Activated naive CD8-positive, alpha-beta T cell treated with anti-CD3 and anti-CD28 coated beads, Interleukin-2, amount 50 U/mL, for 24 hours (primary cell): ENCODE measurements around the gene NOLC1.

Experiments
- ATAC-seq: fragments of 150-1000 bp; cut with Tn5 transposase; one replicate; pipeline ENCODE4 v1.10.0; 2021
- DNase-seq: peaks from one replicate; pipeline ENCODE4 v3.0.0; 2021
- H3K27ac Mint-ChIP-seq: one replicate; pipeline ENCODE4 v1.8.0; 2021; ENCODE audit warnings: mild to moderate bottlenecking, mixed read lengths
- H3K27me3 Mint-ChIP-seq: one replicate; pipeline ENCODE4 v1.8.0; 2021; ENCODE audit warnings: mixed read lengths
- H3K36me3 Mint-ChIP-seq: one replicate; pipeline ENCODE4 v1.8.0; 2021; ENCODE audit warnings: low read depth, mixed read lengths
- H3K4me1 Mint-ChIP-seq: one replicate; pipeline ENCODE4 v1.8.0; 2021; ENCODE audit warnings: mixed read lengths
- H3K4me3 Mint-ChIP-seq: one replicate; pipeline ENCODE4 v1.8.0; 2021; ENCODE audit warnings: mild to moderate bottlenecking, moderate library complexity, mixed read lengths
- H3K9me3 Mint-ChIP-seq: one replicate; pipeline ENCODE4 v1.8.0; 2021; ENCODE audit warnings: mixed read lengths

Gene NOLC1

GRCh38 chr10:102196893-102197292 lies 44.7 kb downstream of the NOLC1 start:
- Mint-ChIP-seq H3K4me3 (no peak overlapping the region), H3K27ac (peak overlapping the region; percentile 38), H3K4me1 (peaks cover 9% of the 10 kb centered on the region), H3K27me3 (peaks cover 1% of the 10 kb centered on the region), H3K36me3 (no peaks in the 10 kb centered on the region), H3K9me3 (peaks cover 4% of the 10 kb centered on the region)
- DNase-seq = peak; percentile 23
- peak; percentile 97 for ATAC-seq

DNA sequence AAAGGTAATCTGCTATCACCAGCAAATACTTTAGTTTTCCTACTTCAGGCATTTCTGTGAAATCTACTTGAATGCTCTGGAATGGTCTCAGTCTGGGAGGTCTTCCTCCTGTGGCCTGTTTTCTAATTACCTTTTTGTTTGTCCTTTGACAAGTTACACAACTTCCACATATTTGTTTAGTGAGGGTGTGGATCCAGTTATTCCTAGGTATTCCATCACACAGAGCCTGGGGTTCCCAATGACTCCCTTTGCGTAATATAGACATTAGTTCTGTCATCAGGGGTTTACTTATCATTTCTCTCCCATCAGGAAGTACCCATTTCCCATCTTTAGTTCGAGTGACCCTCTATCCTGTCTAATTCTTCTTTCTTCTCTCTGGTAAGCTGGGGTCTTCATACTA lies 45.8 kb downstream of the NOLC1 start:
- H3K27me3 Mint-ChIP-seq = peaks cover 1% of the 10 kb centered on the region
- no peak overlapping the region for H3K4me3 Mint-ChIP-seq
- ATAC-seq (no peak), DNase-seq (no peak)
- H3K27ac Mint-ChIP-seq = no peak overlapping the region
- no peaks in the 10 kb centered on the region for H3K9me3 Mint-ChIP-seq
- H3K36me3 Mint-ChIP-seq = no peaks in the 10 kb centered on the region
- peaks cover 15% of the 10 kb centered on the region for H3K4me1 Mint-ChIP-seq

- Mint-ChIP-seq H3K36me3 (peaks cover 3% of the 10 kb centered on the region), H3K27me3 (peaks cover 1% of the 10 kb centered on the region), H3K4me3 (no peak overlapping the region), H3K4me1 (peaks cover 15% of the 10 kb centered on the region), H3K27ac (no peak overlapping the region), H3K9me3 (peaks cover 9% of the 10 kb centered on the region)
- ATAC-seq (no peak), DNase-seq (no peak)
Observed at GRCh38 chr10:102200751-102201640, 48.8 kb downstream of the NOLC1 start.

DNA sequence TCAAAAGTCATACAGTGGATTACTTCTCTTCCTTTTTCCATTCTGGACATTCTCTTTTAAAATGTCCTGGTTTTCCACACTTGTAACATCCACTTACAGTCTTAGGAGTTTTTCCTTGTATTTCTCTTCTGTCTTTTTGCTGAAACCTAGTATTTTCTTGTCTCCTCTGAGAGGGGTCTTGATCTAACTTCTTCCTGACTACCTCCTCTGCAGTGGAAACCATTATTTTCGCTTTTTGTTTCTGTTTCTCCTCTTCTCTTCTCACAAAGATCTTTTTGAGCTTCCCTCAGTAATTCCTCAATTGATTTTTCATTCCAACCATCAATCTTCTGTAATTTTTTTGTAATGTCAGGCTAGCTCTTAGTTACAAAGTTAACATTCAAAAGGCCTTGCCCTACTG lies 50.2 kb downstream of the NOLC1 start:
- DNase-seq (no peak), ATAC-seq (no peak)
- no peak overlapping the region for H3K4me3 Mint-ChIP-seq
- H3K9me3 Mint-ChIP-seq = peaks cover 9% of the 10 kb centered on the region
- H3K27me3 Mint-ChIP-seq = peaks cover 1% of the 10 kb centered on the region
- H3K4me1 Mint-ChIP-seq = peaks cover 6% of the 10 kb centered on the region
- H3K27ac Mint-ChIP-seq = peak overlapping the region; percentile 5
- peaks cover 3% of the 10 kb centered on the region for H3K36me3 Mint-ChIP-seq

- peaks cover 9% of the 10 kb centered on the region for H3K9me3 Mint-ChIP-seq
- no peak for DNase-seq
- no peak overlapping the region for H3K27ac Mint-ChIP-seq
- ATAC-seq = no peak
- no peak overlapping the region for H3K4me3 Mint-ChIP-seq
- H3K36me3 Mint-ChIP-seq = peaks cover 3% of the 10 kb centered on the region
- no peaks in the 10 kb centered on the region for H3K4me1 Mint-ChIP-seq
- H3K27me3 Mint-ChIP-seq = peaks cover 4% of the 10 kb centered on the region
Observed at GRCh38 chr10:102208311-102209035, 56.3 kb downstream of the NOLC1 start.

GRCh38 chr10:102211615-102212299 lies 59.6 kb downstream of the NOLC1 start:
- DNase-seq (no peak), ATAC-seq (no peak)
- Mint-ChIP-seq H3K9me3 (no peaks in the 10 kb centered on the region), H3K27ac (no peak overlapping the region), H3K4me3 (no peak overlapping the region), H3K27me3 (peaks cover 5% of the 10 kb centered on the region), H3K36me3 (no peaks in the 10 kb centered on the region), H3K4me1 (no peaks in the 10 kb centered on the region)
